ENCODE measurements around the gene BAZ1B.

DNA sequence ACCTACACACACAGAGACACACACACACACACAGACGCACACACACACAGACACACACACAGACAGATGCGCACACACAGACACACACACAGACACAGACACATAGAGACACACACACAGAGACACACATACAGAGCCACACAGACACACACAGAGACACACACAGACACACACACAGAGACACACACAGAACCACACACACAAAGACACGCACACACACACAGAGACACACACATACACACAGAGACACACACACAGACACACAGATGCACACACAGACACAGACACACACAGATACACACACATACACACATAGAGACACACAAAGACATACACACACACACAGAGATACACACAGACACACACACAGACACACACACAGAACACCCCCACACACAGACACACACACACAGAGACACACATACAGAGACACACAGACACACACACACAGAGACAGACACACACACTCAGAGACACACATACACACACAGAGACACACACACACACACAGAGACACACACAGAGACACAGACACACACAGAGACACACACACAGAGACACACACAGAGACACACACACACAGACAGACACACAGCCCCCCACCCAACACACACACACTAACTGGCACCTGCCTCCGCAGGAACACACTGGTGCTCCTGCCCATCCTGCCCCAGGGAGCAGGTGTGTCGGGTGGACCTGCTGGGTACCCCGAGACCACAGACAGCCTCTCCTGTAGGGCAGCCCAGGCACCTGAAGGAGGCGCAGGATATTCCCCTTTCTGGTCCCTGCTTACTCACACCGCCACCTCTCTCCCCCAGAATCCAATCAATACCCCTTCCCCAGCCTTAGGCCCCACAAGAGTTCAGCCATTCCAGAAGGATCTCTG lies 93.9 kb downstream of the BAZ1B start:
- TF ChIP-seq, protein P1, sequence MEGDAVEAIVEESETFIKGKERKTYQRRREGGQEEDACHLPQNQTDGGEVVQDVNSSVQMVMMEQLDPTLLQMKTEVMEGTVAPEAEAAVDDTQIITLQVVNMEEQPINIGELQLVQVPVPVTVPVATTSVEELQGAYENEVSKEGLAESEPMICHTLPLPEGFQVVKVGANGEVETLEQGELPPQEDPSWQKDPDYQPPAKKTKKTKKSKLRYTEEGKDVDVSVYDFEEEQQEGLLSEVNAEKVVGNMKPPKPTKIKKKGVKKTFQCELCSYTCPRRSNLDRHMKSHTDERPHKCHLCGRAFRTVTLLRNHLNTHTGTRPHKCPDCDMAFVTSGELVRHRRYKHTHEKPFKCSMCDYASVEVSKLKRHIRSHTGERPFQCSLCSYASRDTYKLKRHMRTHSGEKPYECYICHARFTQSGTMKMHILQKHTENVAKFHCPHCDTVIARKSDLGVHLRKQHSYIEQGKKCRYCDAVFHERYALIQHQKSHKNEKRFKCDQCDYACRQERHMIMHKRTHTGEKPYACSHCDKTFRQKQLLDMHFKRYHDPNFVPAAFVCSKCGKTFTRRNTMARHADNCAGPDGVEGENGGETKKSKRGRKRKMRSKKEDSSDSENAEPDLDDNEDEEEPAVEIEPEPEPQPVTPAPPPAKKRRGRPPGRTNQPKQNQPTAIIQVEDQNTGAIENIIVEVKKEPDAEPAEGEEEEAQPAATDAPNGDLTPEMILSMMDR (IDR thresholded peaks at IDR 0.05; ENCODE audit: borderline replicate concordance, extremely low read depth, low read length, poor library complexity, severe bottlenecking) = peak; percentile 24
- TF ChIP-seq EZH2 (IDR thresholded peaks at IDR 0.05; ENCODE audit: borderline replicate concordance, low read depth, low read length, severe bottlenecking) = no peak
